GM21447 (cell line): ENCODE measurements around the gene WDTC1.

ENCODE experiments used
- ATAC-seq: cut with Tn5 transposase; IDR thresholded peaks from one replicate; pipeline ENCODE4 v1.9.1; 2021; ENCODE audit not compliant: unreplicated experiment

WDTC1 gene

GRCh38 chr1:27332536-27333281 is 98.3 kb downstream of the WDTC1 start:
- no peak for ATAC-seq

- no peak for ATAC-seq
Observed at GRCh38 chr1:27333717-27334279, 99.4 kb downstream of the WDTC1 start.

DNA sequence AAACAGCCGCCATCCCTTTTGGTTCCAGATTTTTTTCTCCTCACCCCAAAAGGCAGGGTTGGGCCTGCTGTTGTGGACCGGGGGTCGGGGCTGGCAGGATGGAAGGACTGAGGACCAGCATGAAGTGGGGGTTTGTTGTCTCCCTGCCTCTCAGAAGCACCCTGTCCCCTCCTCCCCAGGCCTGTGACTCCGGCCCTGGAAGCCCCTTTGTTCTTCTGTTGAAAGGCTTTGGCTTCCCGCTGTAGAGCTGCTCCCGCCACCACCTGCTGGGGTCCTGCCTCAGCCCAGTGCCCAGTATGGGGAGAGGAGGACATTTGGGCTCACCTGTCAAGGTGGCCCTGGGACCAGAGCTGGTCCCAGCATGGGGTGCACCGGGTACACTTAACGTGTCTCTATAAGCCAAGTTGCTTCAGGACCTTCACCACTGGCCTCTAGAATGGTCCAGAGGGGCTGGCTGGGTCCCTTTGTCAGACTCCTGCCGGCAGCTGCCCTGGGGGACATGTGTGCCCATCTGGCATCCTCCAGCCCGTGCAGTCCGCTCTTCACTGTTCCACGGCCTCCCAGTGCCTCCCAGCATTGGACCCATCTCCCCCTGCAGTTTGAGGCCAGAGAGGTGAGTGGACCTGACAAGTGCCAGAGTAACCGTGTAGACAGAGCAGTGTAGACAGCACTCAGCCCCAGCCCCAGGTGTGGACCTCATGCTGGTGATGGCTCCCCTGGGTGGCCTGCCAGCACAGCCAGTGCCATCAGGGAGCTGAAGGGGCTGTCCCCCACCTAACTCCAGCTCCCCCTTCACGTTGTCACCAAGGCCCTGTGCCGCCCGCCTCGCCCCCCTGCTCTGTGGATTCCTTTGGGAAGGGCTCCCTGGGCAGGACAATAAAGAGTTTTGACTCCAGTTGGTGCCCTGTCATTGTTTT is 101.3 kb downstream of the WDTC1 start:
- ATAC-seq, result no peak

- ATAC-seq, result no peak
Observed at GRCh38 chr1:27336756-27337155, 102.3 kb downstream of the WDTC1 start.

DNA sequence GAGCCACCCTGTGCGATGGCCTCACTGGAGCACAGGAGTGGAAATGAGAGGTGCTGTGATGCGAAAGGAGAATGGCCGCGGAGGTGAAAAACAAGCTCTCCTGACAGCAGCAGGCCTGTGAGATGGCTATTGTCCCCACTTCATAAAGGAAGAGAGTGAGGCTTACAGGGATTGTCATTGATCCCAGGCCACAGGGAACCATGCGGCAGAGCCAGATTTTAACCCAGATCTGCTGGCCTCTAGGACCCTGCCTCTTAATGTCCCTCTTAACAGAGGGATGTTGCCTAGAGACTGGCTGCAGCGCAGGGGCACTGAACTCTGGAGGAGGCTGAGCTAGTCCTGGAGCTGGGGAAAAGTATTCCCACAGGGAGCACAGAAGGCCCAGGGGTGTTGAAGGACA is 104.3 kb downstream of the WDTC1 start:
- ATAC-seq, result no peak

GRCh38 chr1:27339213-27339612 is 104.8 kb downstream of the WDTC1 start:
- no peak for ATAC-seq

DNA sequence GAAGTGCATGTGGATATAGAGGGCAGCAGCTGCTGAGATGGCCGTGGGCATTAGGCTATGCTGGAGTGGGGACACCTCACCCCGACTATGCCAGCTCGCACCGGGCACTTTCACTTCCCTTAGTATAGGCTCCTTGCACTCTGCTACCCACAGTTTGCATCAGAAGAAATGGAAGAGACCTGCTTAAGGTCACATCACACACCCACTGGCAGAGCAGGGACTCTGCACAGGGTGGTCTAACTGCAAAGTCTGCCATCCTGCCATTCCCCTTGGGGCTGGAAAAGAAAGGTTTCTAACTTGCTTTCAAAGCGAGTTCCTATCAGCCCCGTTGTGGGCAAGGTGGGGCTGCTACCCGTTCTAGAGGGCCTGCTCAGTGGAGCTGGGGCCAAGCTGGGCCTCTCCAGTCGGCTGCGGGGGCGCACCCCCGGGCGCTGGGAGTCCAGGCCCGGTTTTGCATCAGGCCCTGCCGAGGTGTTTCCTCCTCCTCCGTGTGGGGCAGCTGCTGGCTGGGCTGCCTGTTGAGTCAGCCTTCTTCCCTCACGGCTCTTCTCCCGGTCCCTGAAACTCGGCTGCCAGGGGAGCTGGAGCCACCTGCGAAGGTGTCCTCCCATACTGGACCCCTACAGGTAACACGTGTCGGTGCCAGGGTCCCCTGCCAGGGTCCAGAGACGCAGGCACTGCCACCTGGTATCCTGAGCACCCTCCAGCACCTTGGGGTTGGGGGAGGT is 107.3 kb downstream of the WDTC1 start, which contains the start of gene SYTL1:
SYTL1 (plus strand) TSS at position 498 of the 728 bp plus-strand sequence. CDS start 3,313 bp downstream, outside the sequence.
- ATAC-seq, result peak; percentile 40

GRCh38 chr1:27342391-27342777 is 108.0 kb downstream of the WDTC1 start:
- ATAC-seq, result no peak

DNA sequence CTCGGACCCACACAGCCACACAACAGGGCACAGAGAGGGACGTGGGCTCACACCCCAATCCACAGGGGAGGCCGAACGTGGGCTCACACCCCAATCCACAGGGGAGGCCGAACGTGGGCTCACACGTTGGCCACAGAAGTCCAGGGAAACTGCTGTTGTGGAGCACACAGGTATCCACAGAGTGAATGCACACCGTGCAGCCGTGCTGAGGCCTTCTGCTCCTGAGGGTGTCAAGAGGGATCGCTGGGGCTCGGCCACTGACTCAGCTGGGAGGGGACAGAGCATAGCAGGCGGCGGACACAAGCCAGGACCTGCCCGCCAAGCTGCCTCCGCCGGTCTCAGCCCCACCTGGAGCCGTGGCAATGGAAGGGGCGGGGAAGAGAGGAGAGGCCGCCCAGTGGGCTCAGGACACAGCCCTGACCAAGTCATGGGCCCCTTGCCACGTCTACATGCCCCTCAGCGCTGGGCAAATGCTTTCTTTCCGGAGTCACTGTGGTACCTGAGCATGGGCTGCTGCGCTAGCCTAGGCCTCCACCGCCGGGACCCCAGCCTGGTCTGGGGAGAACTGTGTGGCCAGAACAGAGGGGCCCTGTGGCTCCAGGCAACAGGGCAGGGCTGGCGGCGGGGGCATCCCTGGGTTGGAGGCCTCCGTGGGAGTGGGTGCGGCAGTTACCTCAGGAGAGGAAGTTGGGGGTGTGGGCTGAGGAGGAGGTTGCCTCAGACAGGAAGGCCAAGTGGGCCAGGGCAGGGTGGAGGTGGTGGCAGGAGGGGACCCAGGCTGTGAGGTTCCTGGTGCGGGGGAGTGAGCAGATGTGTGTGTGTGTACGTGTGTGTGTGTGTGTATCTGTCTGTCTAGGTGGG is 108.6 kb downstream of the WDTC1 start:
- ATAC-seq, result no peak

GRCh38 chr1:27343639-27344025 is 109.2 kb downstream of the WDTC1 start:
- no peak for ATAC-seq

DNA sequence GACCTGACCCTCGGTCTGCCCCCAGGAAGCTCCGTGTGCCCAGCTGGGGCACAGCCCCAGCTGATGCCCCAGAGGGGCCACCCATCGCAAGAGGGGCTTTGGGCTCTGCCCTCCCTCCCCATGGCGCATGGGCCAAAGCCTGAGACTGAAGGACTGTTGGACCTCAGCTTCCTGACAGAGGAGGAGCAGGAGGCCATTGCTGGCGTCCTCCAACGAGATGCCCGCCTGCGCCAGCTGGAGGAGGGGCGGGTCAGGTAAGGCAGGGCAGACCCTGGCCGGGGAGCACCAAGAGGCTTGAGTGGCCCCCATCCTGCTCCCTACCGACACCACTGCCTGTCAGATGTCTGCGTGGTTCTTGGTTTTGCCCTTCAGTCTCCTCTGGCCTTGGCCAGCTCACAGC is 110.8 kb downstream of the WDTC1 start:
- no peak for ATAC-seq

GRCh38 chr1:27346357-27346756 is 111.9 kb downstream of the WDTC1 start:
- ATAC-seq, result no peak

GRCh38 chr1:27346991-27347624 is 112.7 kb downstream of the WDTC1 start:
- no peak for ATAC-seq

DNA sequence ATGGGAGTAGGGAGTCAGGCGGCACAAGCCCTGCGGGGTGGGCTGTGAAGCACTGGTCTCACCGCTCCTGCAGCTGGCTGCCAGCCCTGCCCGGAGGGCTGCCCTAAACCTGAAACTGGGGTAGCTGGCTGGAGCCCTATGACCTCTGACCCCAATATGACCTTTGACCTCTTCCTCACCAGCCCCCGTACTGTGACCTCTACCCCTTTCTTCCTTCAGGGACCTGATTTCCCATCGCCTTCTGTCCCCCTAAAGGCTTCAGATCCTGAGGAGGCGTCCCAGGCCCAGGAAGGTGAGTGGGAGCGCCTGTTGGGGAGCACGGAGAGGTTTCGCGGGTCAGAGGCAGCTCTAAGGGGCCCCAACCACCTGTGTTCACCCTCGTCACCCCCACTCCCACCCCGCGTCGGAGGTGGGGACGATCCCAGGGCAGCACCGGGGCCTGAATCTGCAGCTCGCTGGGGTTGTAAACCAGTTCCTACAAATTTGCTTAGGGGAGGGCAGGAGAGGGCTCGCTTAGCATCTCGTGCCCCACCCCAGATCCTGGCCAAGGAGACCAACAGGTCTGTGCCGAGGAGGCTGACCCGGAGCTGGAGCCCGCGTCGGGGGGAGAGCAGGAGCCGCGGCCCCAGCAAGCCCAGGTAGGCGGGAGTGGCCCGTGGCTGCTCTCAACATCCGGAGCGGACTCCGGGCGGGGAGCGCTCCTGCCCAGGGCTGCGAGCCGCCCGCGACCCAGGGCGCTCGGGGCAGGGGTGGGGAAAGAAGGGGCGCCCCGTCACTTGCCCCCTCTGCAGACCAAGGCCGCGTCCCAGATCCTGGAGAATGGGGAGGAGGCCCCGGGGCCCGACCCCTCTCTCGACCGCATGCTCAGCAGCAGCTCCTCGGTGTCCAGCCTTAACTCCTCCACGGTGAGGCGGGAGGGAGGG is 114.7 kb downstream of the WDTC1 start:
- no peak for ATAC-seq

DNA sequence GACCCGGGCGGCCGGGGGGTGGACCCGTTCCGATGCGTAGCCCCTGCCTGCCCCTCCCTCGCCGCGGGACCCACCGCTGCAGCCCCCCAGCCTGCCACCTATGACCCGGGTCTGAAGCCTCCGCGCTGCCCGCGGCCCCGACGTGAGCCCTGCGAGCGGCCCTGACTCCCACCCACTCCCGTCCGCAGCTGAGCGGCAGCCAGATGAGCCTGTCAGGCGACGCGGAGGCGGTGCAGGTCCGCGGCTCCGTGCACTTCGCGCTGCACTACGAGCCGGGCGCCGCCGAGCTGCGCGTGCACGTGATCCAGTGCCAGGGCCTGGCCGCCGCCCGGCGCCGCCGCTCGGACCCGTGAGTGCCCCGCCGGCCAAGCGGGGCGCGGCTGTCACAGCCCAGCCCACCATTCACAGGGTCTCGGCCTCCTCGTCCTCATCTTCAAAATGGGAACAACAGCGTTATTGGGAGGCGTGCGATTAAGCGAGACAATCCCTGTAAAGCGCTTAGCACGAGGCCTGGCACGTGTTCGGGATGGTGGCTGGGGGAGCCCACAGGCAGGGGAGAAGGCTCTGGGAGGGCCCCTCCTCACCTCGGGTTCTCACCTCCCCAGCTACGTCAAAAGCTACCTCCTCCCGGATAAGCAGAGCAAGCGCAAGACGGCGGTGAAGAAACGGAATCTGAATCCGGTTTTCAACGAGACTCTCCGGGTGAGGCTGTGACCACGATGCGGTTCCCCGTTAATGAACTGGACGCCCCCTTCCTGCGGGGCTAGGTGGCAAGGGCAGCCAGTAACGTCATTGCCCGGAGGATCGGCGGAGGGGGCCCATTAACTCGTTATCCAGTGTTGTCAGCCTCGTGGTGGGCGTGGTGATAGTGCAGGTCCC is 115.6 kb downstream of the WDTC1 start:
- ATAC-seq, result no peak

DNA sequence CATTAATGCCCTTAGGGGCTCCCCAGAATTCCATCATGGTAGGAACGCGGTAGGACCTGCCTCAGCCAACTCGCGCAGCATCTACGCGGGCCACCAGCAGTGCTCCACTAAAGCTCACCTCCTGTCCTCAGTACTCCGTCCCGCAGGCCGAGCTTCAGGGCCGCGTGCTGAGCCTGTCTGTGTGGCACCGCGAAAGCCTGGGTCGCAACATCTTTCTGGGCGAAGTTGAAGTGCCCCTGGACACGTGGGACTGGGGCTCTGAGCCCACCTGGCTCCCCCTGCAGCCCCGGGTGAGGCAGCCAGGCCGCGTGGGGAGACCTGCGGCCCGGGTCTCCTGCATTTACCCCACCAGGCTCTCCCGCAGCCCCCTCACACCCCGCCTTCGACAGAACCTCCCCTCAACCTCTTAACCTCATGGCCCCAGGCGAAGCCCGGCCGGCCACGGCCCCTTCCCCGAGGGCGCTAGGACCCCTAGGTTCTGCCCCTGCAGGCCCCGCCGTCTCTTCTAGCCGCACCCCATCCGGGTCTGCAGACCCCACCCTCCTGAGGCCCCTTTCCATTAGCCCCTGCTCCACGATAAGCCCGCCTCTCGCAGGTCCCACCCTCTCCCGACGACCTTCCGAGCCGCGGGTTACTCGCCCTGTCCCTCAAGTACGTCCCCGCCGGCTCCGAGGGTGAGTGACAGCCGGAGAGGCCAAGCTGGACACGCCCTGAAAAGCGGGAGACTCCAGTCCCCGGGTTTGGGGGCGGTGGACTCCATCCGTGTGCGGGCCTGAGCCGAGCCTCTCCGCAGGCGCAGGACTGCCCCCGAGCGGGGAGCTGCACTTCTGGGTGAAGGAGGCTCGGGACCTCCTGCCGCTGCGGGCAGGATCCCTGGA is 116.5 kb downstream of the WDTC1 start:
- no peak for ATAC-seq
